PC-3 (cell line): ENCODE data around the gene SLC10A2.

Experiments
- EZH2phosphoT487 ChIP-seq: fragments of 300-600 bp; sonication (generic); IDR thresholded peaks from 2 replicates; pipeline ENCODE4 v1.6.1; 2018; ENCODE audit warnings: mild to moderate bottlenecking, antibody characterized with exemption, low read length, borderline replicate concordance
- TF ChIP-seq, protein P1 (sequence below): fragments of 300-600 bp; sonication (generic); conservative IDR thresholded peaks from 2 replicates; pipeline ENCODE4 v1.5.1; 2017; ENCODE audit warnings: antibody characterized with exemption, low read depth, mild to moderate bottlenecking, low read length

DNA sequence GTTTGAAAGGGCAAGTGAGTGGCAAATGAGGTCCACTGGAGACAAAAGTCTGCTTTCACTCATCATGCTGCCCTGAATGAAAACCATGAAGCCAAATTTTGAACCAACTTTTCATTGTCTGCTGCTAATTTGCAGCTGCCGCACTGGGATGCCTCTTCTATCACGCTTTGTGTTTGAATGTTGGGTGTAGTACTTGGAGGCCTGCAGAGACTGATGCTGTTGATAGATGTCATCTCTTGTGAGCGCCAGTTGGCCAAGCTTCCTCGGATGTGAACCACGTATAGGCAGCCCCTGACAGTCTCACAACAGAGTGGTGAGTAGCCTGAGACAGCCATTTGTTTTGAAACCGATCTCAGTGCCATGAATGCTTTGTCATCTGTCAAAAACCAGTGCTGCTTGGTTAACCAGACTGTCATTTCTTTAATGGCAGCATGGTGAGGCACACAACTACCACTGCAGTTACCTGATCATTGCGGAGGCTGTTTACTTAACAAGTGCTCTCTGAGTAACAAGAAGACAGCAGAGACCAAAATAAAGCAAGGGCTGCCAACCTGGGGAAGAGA, 31.2 kb upstream of the SLC10A2 start:
- no peak for TF ChIP-seq EZH2phosphoT487
- TF ChIP-seq, protein P1, sequence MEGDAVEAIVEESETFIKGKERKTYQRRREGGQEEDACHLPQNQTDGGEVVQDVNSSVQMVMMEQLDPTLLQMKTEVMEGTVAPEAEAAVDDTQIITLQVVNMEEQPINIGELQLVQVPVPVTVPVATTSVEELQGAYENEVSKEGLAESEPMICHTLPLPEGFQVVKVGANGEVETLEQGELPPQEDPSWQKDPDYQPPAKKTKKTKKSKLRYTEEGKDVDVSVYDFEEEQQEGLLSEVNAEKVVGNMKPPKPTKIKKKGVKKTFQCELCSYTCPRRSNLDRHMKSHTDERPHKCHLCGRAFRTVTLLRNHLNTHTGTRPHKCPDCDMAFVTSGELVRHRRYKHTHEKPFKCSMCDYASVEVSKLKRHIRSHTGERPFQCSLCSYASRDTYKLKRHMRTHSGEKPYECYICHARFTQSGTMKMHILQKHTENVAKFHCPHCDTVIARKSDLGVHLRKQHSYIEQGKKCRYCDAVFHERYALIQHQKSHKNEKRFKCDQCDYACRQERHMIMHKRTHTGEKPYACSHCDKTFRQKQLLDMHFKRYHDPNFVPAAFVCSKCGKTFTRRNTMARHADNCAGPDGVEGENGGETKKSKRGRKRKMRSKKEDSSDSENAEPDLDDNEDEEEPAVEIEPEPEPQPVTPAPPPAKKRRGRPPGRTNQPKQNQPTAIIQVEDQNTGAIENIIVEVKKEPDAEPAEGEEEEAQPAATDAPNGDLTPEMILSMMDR, result no peak
